Activated CD8-positive, alpha-beta memory T cell treated with anti-CD3 and anti-CD28 coated beads, Interleukin-2, amount 50 U/mL, for 24 hours (primary cell): Measurements from ENCODE around the gene SDHAF3.
"Not testable (repeated sequence)": the region's sequence is repeated elsewhere in the genome, so short reads cannot be mapped to it uniquely, and the experiment has no call there.

Experiments
- DNase-seq: peaks from one replicate; pipeline ENCODE4 v3.0.0-alpha.2; 2020; ENCODE audit errors: extremely low read depth

Gene SDHAF3

DNA sequence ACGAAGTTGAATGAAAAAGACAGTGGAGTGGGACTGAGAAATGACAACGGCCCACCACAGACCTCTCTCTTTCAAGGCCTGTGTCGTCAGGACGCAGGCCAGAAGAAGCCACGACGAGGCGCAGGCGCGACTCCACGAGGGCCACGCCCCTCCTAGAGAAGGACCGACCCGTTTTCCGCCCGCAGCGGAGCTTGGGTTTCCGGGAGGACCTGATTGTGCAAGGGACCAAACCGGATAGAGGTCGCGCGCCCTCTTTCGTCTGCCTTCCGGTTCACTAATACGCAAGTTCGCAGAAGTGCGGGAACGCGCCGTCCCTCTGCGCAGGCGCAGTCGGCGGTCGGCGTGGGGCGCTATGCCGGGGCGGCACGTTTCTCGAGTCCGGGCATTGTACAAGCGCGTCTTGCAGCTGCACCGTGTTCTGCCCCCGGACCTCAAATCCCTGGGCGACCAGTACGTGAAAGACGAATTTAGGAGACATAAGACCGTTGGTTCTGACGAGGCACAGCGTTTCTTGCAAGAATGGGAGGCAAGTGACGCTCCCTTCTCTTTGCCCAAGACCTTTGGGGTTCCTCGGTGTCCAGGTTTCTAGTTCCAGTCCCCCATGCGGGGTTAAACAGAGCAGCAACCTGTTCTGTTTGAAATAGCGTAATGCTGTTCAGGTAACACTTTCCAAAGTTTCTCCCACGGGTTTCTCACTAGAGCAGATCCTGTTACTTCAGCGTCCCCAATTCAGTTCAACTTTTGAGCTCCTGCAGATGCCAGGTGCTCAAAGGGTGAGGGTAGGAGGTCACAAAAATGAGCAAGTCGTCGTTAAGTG is at the start of gene SDHAF3:
SDHAF3 (plus strand) TSS at position 327 of the 817 bp plus-strand sequence; CDS start at position 353, 26 bp downstream.
- DNase-seq, result peak; percentile 98

DNA sequence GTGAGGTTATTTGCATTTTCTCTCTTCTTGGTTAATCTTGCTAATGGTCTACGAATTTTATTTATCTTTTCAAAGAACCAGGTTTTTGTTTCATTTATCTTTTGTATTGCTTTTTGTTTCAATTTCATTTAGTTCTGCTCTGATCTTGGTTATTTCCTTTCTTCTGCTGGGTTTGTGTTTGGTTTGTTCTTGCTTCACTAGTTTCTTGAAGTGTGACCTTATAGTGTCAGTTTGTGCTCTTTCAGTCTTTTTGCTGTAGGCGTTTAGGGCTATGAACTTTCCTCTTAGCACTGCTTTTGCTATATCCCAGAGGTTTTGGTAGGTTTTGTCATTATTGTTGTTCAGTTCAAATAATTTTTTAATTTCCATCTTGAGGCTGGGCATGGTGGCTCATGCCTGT is 45.5 kb upstream of the SDHAF3 start:
- not testable (repeated sequence) for DNase-seq

DNA sequence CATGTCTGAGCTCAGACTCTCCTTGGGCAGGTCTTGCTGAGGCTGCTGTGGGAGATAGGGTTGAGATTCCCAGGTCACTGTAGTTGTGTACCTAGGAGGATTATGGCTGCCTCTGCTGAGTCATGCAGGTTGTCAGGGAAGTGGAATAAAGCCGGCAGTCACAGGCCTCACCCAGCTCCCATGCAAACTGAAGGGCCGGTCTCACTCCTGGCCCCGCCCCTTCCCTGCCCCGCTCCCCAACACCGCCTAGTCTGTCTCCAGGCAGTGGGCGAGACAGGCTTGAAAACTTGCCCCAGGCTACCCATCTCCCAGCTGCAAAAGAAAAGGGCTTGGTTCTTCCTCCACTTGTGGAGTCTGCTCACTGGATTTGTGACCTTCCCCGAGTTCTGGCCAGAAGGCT is 41.6 kb upstream of the SDHAF3 start:
- DNase-seq, result no peak

DNA sequence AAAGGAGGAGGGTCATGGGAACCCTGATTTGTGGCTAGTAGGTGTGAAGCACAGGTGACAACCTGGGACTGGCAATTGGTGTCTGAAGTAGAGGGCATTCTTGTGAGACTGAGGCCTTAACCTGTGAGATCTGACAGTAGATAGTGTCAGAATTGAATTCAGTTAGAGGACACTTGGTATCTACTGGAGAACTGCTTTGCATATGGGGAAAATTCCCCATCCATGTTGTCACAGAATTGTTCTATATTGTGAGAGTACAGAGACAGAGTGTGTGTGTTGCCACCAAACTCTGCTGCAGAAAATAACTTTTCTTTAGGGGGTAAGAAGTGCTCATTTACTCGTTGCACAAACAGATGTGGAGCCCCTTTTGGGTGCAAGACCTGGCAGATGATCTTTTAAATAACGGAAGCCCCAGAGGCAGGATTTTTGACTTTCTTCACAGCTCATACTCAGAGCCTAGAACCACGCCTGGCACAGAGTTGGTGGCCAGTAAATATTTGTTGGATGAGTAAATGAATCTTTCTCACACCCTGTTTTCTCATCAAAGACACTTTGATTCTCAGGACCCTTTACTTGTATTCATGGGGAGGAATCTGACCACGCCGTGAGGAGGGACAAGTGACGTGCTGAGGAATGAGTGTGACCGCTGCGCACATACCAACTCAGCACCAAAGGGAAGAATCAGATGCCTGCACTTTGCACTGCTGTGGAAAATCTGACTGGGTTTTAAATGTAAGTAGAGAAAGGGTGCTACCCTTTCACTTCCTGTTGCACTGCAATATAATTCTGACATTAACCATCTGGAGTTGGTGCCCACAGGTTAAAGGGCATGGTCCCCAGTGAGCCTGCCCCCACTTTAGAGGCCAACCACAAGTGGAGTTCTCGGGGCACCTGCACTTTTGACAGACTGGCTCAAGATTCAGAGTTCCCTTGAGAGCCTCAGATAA is 39.2 kb upstream of the SDHAF3 start:
- DNase-seq, result no peak

DNA sequence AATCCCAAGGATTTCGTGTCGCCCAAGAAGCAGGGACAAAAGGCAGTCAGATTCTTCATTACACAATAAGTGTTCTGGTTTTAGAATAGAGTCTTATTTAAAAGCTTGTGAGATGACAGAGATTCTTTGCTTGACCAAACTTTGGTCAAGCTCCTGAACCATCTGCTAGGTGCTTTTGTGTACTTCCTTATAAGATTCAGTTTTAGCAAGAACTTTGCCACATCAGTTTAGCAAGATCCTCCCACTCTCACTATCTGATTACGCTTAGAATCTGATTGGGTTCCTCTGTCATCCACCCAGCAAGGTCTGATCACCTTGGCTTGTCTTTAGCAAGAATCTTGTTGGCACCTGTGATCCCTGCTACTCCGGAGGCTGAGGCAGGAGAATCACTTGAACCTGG is 38.2 kb upstream of the SDHAF3 start:
- DNase-seq, result no peak

DNA sequence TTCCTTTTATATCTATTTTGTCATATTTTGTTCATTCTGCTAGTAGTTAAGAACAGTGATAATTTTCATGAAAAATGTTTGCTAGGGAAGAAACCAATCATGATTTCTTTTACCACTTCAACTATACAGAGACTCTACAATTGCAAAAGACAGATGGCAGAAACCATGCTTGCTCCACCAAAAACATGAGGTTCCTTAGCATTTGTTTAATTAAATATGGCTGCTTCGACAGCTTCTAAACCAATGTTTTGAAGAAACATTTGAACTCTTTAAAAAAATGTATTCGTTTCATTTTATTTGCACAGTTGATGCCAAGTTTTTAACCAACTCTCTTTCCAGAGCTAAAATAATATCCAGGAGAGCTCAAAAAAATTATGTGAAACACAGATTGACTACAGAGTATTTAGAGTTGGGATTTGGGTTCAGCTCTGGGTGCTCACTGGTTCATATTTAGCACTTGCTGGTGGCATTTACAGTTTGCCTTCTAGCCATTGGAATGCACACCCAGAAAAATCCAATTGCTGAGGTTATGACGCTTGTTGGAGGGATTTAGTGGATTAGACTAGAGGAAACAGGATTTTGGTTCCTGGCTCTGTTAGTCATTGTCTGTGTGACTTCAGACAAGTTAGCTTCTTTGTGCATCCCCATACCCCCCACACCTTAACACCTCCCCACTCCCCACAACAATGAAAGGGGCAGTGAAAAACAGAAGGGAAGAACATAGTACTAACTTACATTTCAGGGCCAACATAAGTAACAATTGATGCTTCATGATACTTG is 35.8 kb upstream of the SDHAF3 start:
- DNase-seq, result no peak

DNA sequence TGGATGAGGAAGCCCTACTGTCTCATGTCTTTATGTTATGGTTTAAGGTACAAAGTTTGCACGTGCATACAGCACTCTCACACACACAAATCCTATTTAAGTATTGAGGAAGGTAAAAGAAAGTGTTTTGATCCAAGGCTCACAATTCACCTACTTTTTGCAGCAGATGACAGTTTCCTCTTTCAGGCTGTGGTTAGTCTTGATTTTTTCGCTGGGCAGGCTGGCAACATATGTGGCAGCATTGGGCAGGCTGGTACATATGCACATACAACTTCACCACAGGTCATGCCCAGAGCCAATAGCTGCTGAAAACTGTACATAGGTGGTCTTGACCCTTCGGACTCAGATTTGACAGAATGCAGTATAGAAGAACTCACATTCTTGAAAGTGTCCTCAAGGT is 29.1 kb upstream of the SDHAF3 start:
- DNase-seq, result no peak

DNA sequence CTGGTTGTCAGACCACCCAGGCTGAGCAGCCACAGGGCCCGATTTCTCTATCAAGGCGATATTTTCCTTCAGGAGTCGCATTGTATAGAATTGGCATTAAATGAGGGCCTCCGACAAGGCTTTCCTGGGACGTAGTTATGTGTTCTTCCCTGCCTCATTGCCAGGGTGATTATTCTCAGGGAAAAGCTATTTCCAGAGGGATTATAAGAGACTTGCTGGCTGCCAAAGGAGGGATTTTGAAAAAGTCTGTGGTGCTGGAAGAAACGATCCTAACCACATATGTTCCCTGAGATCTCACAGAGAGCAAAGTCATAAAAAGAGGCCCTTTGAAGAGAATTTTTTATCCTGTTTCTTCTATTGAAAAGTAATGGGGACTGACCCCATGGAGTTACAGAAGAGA is 27.7 kb upstream of the SDHAF3 start:
- no peak for DNase-seq

DNA sequence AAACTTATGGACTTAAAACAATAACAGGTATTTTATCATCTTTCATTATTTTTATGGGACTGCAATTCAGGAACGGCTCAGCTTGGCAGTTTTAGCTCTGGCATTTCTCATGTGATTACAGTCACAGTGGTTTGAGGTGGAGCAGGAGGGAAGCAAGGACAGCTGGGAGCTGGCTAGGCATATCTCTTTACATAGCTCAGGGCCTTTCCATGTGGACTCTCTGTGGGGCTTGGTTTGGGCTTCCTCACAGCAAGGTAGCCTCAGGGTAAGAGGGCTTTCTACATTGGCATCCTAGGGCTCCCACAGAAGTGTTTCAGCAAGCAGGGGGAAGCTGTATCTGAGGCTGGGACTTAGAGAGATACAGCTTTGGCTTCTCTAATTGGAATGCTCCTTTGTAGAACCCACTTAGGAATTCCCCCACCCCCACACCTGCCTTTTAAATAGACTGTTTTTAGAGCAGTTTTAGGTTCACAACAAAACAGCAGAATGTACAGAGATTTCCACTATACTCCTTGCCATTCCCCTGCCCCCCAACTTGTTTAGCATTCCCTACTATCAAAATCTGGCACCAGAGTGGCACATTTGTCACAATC is 26.6 kb upstream of the SDHAF3 start:
- no peak for DNase-seq

DNA sequence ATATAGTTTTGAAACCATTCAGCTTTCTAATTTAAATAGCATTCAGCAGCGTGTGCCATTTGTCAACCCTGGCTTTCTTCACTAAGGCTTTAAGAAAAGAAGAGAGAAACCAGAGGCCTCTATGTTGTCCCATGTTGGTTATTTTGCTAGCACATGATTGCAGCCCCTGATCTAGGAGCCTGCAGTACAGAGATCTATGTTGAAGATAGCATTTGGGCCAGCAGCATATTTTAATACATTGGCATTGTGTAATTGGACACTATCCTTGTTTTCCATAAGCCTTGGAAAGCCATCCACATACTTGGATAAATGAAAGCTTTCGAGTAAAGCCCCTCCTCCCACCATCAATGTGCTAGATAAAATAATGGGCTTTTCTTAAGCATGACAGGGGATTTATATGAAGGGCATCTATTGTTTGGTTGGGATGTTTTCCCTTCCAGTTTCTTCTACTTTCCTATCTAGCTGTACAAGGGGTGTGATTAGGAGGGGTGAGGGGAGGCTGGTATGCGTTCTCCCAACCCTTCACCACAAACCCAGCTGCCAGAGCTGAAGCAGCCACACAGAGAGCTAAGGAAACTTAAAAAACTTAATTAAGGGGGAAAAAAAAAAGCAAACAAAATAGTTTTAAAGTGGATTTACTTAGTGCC is 23.1 kb upstream of the SDHAF3 start:
- DNase-seq, result no peak

DNA sequence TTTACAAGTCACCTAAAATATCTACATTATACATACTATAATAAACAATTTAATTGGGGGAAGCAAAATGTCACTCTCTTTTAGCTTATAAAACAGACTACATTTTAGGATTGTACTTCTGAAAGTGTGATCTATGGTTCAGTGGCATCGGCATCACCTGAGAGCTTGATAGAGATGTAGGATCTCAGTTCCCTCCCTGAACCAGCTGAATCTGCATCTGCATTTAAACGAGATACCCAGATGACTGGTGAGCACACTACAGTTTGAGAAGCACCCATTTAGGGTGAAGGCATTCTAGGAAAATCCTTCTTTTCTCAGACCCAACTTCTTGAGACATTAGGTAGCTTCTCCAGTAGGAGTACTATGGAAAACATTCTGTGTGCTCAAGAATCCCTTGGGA is 21.5 kb upstream of the SDHAF3 start:
- no peak for DNase-seq

DNA sequence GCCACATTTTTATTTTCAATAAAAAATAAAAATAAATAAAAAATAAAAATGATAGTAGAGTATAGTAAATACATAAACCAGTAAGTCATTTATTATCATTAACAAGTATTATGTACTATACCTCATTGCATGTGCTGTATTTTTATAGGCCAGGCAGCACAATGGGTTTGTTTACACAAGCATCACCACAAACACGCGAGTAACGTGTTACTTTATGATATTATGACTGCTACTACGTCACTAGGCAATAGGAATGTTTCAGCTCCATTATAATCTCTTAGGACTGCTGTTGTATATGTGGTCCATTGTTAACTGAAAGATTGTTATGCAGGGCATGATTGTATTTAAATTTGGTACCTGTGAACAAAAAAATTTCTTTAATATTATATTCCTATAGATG is 20.8 kb upstream of the SDHAF3 start:
- DNase-seq, result no peak

DNA sequence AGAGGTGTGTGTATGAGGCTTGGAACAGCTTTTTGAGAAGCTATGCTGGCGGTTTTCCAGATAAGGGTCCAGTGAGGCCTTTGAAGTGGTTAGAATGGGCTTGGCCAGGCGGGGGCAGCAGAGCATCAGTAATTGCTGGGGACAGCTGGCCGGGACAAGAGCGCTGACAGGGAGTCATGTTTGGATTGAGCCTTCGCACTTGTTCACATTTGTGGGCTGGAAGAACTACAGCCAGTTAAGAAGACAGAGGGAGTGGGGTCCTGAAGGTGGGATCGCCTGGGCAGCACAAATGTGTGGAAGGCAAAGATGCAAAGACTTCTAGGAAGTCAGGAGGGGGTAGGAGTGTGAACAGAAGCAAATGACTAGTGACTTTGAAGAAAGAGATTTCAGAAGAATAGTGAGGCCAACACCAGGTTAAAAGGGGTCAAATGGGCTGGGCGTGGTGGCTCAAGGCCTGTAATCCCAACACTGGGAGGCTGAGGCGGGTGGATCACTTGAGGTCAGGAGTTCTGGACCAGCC is 12.7 kb upstream of the SDHAF3 start:
- peak; percentile 26 for DNase-seq

DNA sequence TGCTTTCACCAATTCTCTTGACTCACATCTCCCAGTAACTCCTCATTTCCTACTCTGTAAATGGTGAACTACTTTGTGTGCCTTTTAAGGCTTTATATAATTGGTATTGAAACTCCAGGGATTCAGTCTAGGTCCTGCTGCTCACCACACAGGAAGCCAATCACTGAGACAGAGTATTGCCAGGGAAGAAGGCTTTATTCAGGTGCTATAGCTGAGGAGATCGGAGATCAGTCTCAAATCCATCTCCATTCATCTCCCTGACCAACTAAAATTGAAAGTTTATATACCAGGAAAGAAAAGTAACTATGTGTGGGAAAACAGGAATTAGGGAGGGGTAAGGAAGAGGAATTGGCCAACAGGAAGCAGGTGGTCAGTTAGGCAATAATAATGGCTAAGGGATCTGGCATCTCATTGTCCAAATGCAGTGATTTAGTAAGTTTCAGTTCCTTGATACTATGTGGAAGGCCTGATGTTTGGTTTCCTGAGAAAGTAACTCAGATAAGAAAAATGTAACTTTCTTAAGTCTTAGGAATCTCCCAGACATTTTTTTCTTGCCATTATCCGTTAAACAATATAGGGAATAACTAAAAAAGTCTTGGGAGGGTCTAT is 10.2 kb upstream of the SDHAF3 start:
- no peak for DNase-seq

DNA sequence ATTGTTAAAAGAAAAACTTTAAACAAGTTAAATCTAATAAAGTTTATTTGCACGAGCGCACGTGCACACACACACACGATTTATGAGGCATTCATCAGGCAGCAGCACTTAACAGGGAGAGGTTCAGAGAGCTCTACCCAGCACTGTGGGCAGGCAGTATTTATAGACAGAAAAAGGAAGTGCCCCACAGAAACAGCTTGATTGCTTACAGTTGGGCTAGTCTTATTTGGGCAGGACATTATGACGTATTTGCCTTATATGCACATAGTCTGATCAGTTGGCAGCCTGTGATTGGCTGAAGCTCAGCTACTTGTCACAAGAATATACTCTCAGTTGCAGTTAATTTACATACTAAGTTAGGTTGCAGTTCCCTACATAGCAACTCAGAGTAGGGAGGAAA is 1.2 kb upstream of the SDHAF3 start:
- no peak for DNase-seq

DNA sequence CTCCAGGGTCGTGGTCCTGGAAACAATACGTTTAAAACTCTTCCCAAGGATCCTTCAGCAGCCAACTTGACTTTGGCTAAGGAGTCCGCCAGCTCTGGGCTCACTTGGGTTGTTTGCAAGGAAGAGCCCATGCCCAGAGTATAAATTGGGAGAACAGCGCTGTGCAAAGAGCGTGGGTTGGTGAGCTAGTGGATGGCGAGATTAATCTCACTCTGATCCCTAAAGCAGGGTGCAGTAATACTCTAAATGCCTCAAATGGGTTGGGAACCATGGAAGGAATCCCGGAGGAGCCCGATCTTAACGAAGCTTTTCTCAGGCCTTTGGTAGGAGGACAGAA is 495 bp upstream of the SDHAF3 start:
- DNase-seq, result no peak

DNA sequence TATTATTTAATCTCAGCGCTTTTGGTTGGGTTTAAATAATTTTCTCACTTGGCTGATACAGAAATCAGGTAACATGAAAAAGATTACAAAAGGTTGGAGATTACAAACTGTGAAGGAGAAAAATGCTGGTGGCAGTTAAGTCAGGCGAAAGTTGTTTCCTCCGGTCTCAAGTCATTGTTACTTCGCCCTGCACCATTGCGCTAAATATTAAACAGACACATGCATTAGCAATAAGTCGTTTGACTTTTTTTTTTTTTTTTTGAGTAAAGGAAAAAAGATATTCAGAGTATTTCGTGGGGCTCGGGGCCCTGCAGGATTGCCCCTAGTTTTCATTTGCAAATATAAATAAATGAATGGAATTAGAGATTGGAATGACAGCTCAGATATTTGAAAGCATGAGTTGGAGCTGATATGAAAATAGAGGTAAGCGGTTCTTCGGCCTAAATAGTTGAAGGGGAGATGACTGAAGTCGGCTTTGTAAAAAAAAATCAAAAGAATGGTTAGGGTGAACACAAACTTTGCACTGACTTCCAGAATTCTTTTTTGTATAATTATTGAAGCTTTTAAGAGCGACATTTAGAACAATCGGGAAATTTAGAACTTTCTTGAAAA is 914 bp downstream of the SDHAF3 start:
- DNase-seq, result no peak

DNA sequence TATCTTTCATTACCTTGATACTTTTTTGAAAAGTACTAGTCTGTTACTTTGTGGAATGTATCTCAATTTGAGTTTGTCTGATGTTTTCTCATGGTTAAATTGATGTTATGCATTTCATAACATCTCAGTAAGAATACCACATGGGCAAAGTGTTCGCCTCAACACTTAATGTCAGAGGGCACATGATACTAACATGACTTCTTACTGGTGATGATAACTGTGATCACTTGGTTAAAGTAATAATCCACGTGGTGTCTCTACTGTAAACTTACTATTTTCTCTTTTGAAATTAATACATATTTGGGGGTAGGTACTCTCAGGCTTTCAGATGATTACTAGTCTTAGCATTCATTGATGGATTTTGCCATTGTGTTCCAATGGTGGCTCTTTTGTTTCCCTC is 2.2 kb downstream of the SDHAF3 start:
- DNase-seq, result no peak

DNA sequence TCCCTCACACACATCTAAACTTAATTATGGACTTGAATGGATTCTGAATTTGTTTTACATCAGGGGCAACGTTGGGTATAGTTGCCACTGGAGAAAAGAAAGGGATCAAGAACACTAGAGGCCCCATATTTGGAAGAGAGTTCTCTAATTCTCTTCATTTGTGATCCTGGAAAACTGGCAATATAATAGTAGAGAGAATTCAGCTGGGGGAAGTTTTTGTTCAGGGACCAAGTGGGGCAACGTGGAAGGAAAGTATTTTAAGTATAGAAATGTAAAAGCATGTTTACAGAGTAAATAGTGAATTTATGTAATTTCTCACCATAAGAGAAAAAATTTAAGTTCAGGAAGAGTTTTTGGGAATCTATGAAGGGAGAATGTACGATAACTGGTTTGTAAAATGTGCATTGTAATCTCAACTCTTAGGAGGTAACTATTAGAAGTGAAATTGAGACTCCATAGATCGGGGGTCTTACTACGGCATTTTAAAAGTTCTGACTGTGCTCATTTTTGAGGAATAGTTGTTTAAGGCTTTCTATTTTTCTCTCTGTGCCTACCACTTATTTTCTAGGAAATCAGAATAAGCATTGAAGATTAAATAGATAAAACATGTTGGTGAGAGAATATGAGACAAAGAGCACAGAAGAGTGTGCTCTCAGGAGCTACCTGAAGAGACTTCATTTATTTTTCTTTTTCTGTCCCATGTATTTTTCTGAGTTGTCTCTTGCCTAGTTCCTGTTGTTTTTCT is 3.4 kb downstream of the SDHAF3 start:
- DNase-seq, result no peak
